HepG2 (cell line): ENCODE data around the gene GUCA1A. TPM values are rescaled to one million over a fixed set of nuclear protein-coding genes. Genes with fewer than 3 reads are reported as not detected.
A peak's percentile ranks its signal among the peaks of the same experiment; 100 is the strongest.

Experiments
- HNF4G ChIP-seq, 2 experiments: sonication (generic) in 1 of 2; formaldehyde crosslinking in 1 of 2; IDR thresholded peaks; 2 replicates each; pipeline versions ENCODE4 v1.4.0 to v1.6.1; 2011 to 2020; ENCODE audit warnings: borderline replicate concordance in 2 of 2, low read depth in 2 of 2, mild to moderate bottlenecking in 2 of 2, low read length in 1 of 2, missing genetic modification reagents in 1 of 2, moderate library complexity in 1 of 2
- MXI1 ChIP-seq: IDR thresholded peaks from 3 replicates; pipeline ENCODE4 v1.6.1; 2012; ENCODE audit warnings: low read depth, low read length, inconsistent platforms, borderline replicate concordance
- POLR2AphosphoS5 ChIP-seq: IDR thresholded peaks from 2 replicates; pipeline ENCODE4 v1.6.1; 2012; ENCODE audit warnings: low read depth, low read length
- SNAI1 ChIP-seq: sonication (generic); formaldehyde crosslinking; IDR thresholded peaks from 2 replicates; pipeline ENCODE4 v1.5.0; 2020; ENCODE audit warnings: mild to moderate bottlenecking, missing genetic modification reagents, borderline replicate concordance
- SRSF9 ChIP-seq: fragments of 200-400 bp; formaldehyde crosslinking; IDR thresholded peaks from 2 replicates; pipeline ENCODE4 v1.6.1; 2018; ENCODE audit warnings: borderline replicate concordance, mild to moderate bottlenecking, low read depth, low read length; ENCODE audit not compliant: insufficient read depth, poor library complexity, severe bottlenecking
- TCF12 ChIP-seq, 2 experiments: fragments of 450-650 bp in 1 of 2; sonication (generic) in 1 of 2; formaldehyde crosslinking in 1 of 2; IDR thresholded peaks; 2 replicates each; pipeline versions ENCODE4 v1.6.1 to v1.8.0; 2017 to 2022; ENCODE audit warnings: antibody characterized with exemption in 1 of 2, mild to moderate bottlenecking in 1 of 2, missing genetic modification reagents in 1 of 2, moderate library complexity in 1 of 2
- TP53 ChIP-seq: sonication (generic); formaldehyde crosslinking; conservative IDR thresholded peaks from 2 replicates; pipeline ENCODE4 v1.4.0; 2020; ENCODE audit warnings: missing genetic modification reagents
- ZNF101 ChIP-seq: sonication (generic); formaldehyde crosslinking; IDR thresholded peaks from 2 replicates; pipeline ENCODE4 v1.4.0; 2020; ENCODE audit warnings: mild to moderate bottlenecking, low read depth, missing genetic modification reagents, borderline replicate concordance
- ZNF296 ChIP-seq: sonication (generic); formaldehyde crosslinking; conservative IDR thresholded peaks from 2 replicates; pipeline ENCODE4 v1.5.0; 2020; ENCODE audit warnings: mild to moderate bottlenecking, missing genetic modification reagents
- ZNF33A ChIP-seq: sonication (generic); formaldehyde crosslinking; IDR thresholded peaks from 2 replicates; pipeline ENCODE4 v1.5.1; 2020; ENCODE audit warnings: missing genetic modification reagents, mild to moderate bottlenecking, moderate library complexity, borderline replicate concordance
- ZNF709 ChIP-seq: sonication (generic); formaldehyde crosslinking; IDR thresholded peaks from 2 replicates; pipeline ENCODE4 v1.5.0; 2020; ENCODE audit warnings: mild to moderate bottlenecking, missing genetic modification reagents
- ZSCAN9 ChIP-seq: IDR thresholded peaks from 2 replicates; pipeline ENCODE4 v1.6.1; 2016; ENCODE audit warnings: borderline replicate concordance
- polyA plus RNA-seq, 8 experiments: library from polyadenylated mRNA; depleted of rRNA in 3 of 8; stranded (reverse) in 7 of 8; unstranded in 1 of 8; fragments of >200 nt; fragmentation: Illumina TruSeq in 4 of 8; extraction: Trizol in 4 of 8; gene quantifications; 2 replicates each; pipeline versions ENCODE4 v1.2.1 to v1.2.3, GENCODE V29; 2011 to 2016; ENCODE audit warnings: low read depth in 4 of 8, missing spikeins in 1 of 8, mixed read lengths in 1 of 8; ENCODE audit not compliant: insufficient read depth in 1 of 8
- total RNA-seq, 5 experiments: library from RNA; depleted of rRNA; stranded (reverse); fragments of >200 nt; fragmentation: Illumina TruSeq; extraction: Trizol; gene quantifications; 2 replicates each; pipeline ENCODE4 v1.2.3, GENCODE V29; 2016; ENCODE audit warnings: low read depth in 1 of 5
- TF ChIP-seq, protein P1 (sequence below): sonication (generic); formaldehyde crosslinking; IDR thresholded peaks from 2 replicates; pipeline ENCODE4 v1.4.0; 2020; ENCODE audit warnings: missing genetic modification reagents
- TF ChIP-seq, protein P2 (sequence below): IDR thresholded peaks from 2 replicates; pipeline ENCODE4 v1.6.1; 2016; ENCODE audit warnings: mild to moderate bottlenecking
- TF ChIP-seq, protein P3 (sequence below): sonication (generic); formaldehyde crosslinking; IDR thresholded peaks from 2 replicates; pipeline ENCODE4 v1.5.0; 2020; ENCODE audit warnings: mild to moderate bottlenecking, missing genetic modification reagents, borderline replicate concordance
- TF ChIP-seq, protein P4 (sequence below): sonication (generic); formaldehyde crosslinking; IDR thresholded peaks from 2 replicates; pipeline ENCODE4 v1.5.0; 2020; ENCODE audit warnings: missing genetic modification reagents
- TF ChIP-seq, protein P5 (sequence below): sonication (generic); formaldehyde crosslinking; IDR thresholded peaks from 2 replicates; pipeline ENCODE4 v1.4.0; 2020; ENCODE audit warnings: missing genetic modification reagents; ENCODE audit errors: not compliant biosample characterization

Gene GUCA1A
- total and polyA plus RNA-seq, 2 of the 13 experiments (the other 11 are each of a cell fraction or from before 2014, with no cell fraction given), result not detected

DNA sequence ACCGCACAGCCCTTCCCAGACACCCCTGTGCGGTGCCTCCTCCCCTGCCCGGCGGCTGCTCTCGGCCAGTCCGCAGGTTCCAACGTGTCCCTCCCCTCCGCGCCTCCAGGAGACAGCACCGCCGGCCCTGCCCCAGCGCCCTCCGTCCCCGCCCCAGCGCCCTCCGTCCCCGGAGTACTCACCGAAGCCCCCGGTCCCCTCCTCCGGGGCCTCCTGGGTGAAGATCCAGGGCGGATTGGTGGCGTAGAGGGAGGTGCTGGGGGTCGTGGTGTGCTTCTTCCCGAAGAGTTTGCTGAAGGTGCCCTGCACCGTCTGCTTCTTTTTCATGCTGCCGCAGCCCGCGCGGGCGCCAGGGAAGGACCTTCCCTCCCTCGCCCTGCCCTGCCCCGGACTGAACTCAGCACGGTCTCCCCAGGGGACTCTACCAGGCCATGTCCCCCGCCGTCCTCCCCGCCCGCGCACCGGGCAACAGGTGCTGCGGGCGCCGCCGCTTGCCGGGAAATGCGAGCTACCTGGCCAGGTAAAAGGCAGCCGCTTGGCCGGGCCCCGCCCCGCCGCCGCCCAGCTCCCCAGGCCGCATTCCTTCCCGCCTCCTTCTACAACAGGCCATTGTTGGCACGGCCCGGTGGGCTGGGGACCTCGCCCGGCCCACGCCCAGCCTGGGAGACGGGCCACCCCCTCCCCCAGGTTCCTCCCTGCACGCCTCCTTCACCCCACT is 30.9 kb upstream of the GUCA1A start, which contains the start of gene C6orf132 (continued):
- TF ChIP-seq, protein P1, sequence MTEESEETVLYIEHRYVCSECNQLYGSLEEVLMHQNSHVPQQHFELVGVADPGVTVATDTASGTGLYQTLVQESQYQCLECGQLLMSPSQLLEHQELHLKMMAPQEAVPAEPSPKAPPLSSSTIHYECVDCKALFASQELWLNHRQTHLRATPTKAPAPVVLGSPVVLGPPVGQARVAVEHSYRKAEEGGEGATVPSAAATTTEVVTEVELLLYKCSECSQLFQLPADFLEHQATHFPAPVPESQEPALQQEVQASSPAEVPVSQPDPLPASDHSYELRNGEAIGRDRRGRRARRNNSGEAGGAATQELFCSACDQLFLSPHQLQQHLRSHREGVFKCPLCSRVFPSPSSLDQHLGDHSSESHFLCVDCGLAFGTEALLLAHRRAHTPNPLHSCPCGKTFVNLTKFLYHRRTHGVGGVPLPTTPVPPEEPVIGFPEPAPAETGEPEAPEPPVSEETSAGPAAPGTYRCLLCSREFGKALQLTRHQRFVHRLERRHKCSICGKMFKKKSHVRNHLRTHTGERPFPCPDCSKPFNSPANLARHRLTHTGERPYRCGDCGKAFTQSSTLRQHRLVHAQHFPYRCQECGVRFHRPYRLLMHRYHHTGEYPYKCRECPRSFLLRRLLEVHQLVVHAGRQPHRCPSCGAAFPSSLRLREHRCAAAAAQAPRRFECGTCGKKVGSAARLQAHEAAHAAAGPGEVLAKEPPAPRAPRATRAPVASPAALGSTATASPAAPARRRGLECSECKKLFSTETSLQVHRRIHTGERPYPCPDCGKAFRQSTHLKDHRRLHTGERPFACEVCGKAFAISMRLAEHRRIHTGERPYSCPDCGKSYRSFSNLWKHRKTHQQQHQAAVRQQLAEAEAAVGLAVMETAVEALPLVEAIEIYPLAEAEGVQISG, result peak; percentile 89
- no peak for TF ChIP-seq SNAI1
- TF ChIP-seq TP53 (CRISPR knock-in tag), result no peak
- TF ChIP-seq, protein P2, sequence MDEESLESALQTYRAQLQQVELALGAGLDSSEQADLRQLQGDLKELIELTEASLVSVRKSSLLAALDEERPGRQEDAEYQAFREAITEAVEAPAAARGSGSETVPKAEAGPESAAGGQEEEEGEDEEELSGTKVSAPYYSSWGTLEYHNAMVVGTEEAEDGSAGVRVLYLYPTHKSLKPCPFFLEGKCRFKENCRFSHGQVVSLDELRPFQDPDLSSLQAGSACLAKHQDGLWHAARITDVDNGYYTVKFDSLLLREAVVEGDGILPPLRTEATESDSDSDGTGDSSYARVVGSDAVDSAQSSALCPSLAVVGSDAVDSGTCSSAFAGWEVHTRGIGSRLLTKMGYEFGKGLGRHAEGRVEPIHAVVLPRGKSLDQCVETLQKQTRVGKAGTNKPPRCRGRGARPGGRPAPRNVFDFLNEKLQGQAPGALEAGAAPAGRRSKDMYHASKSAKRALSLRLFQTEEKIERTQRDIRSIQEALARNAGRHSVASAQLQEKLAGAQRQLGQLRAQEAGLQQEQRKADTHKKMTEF (CRISPR knock-in tag), result peak; percentile 53; the same call in 1 of the 2 replicates
- no peak for TF ChIP-seq ZSCAN9
- TF ChIP-seq, protein P3, sequence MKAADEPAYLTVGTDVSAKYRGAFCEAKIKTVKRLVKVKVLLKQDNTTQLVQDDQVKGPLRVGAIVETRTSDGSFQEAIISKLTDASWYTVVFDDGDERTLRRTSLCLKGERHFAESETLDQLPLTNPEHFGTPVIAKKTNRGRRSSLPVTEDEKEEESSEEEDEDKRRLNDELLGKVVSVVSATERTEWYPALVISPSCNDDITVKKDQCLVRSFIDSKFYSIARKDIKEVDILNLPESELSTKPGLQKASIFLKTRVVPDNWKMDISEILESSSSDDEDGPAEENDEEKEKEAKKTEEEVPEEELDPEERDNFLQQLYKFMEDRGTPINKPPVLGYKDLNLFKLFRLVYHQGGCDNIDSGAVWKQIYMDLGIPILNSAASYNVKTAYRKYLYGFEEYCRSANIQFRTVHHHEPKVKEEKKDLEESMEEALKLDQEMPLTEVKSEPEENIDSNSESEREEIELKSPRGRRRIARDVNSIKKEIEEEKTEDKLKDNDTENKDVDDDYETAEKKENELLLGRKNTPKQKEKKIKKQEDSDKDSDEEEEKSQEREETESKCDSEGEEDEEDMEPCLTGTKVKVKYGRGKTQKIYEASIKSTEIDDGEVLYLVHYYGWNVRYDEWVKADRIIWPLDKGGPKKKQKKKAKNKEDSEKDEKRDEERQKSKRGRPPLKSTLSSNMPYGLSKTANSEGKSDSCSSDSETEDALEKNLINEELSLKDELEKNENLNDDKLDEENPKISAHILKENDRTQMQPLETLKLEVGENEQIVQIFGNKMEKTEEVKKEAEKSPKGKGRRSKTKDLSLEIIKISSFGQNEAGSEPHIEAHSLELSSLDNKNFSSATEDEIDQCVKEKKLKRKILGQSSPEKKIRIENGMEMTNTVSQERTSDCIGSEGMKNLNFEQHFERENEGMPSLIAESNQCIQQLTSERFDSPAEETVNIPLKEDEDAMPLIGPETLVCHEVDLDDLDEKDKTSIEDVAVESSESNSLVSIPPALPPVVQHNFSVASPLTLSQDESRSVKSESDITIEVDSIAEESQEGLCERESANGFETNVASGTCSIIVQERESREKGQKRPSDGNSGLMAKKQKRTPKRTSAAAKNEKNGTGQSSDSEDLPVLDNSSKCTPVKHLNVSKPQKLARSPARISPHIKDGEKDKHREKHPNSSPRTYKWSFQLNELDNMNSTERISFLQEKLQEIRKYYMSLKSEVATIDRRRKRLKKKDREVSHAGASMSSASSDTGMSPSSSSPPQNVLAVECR (CRISPR knock-in tag), result 0 out of 2 replicates have a peak, but pooled peaks have one; percentile 30
- TF ChIP-seq ZNF101 (CRISPR knock-in tag), result no peak
- TF ChIP-seq, protein P4, sequence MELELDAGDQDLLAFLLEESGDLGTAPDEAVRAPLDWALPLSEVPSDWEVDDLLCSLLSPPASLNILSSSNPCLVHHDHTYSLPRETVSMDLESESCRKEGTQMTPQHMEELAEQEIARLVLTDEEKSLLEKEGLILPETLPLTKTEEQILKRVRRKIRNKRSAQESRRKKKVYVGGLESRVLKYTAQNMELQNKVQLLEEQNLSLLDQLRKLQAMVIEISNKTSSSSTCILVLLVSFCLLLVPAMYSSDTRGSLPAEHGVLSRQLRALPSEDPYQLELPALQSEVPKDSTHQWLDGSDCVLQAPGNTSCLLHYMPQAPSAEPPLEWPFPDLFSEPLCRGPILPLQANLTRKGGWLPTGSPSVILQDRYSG (CRISPR knock-in tag), result no peak
- TF ChIP-seq TCF12 (IDR thresholded peaks at IDR 0.05), result no peak
- no peak for TF ChIP-seq TCF12 (CRISPR knock-in tag; IDR thresholded peaks at IDR 0.05)
- no peak for TF ChIP-seq ZNF33A (CRISPR knock-in tag)
- no peak for TF ChIP-seq MXI1
- TF ChIP-seq, protein P5, sequence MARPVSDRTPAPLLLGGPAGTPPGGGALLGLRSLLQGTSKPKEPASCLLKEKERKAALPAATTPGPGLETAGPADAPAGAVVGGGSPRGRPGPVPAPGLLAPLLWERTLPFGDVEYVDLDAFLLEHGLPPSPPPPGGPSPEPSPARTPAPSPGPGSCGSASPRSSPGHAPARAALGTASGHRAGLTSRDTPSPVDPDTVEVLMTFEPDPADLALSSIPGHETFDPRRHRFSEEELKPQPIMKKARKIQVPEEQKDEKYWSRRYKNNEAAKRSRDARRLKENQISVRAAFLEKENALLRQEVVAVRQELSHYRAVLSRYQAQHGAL (CRISPR knock-in tag), result no peak
- no peak for TF ChIP-seq POLR2AphosphoS5
- TF ChIP-seq ZNF709 (CRISPR knock-in tag), result 0 out of 2 replicates have a peak, but pooled peaks have one; percentile 33
- TF ChIP-seq SRSF9, result no peak
- TF ChIP-seq HNF4G (IDR thresholded peaks at IDR 0.05; ENCODE audit: borderline replicate concordance, low read depth, low read length), result no peak
- TF ChIP-seq HNF4G (CRISPR knock-in tag; IDR thresholded peaks at IDR 0.05; ENCODE audit: borderline replicate concordance, low read depth), result no peak
- TF ChIP-seq ZNF296 (CRISPR knock-in tag), result no peak
